ENCODE data around the gene XPOT.

DNA sequence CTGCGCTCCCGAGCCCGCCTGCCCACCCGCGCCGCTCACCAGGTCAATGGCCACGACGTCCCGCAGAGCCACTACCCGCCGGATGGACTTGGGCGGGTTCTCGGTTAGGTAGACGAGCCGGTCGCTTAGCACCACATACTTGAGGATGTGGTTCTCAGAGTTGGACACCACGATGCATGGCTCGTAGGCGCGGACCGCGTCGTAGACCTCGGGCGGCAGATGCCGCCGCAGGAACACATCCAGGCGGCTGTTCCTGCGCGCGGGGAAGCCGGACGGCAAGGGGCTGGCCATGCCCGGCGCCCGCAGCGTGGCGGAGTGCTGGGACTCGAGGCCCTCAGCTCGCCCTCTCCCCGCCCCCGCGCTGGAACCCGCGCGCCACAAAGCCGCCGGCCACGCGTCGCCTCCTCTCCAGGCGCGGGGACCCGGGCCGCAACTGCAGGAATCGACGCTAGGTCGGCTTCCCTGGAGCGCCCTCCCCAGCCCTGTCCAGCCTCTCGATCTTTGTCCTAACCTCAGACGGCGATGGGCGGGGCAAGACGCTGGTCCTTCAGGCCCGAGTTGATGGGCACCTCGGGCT, 13.8 kb upstream of the XPOT start, which contains the start of gene C12orf56:
- TF ChIP-seq, protein P1, sequence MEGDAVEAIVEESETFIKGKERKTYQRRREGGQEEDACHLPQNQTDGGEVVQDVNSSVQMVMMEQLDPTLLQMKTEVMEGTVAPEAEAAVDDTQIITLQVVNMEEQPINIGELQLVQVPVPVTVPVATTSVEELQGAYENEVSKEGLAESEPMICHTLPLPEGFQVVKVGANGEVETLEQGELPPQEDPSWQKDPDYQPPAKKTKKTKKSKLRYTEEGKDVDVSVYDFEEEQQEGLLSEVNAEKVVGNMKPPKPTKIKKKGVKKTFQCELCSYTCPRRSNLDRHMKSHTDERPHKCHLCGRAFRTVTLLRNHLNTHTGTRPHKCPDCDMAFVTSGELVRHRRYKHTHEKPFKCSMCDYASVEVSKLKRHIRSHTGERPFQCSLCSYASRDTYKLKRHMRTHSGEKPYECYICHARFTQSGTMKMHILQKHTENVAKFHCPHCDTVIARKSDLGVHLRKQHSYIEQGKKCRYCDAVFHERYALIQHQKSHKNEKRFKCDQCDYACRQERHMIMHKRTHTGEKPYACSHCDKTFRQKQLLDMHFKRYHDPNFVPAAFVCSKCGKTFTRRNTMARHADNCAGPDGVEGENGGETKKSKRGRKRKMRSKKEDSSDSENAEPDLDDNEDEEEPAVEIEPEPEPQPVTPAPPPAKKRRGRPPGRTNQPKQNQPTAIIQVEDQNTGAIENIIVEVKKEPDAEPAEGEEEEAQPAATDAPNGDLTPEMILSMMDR (conservative IDR thresholded peaks at IDR 0.05; ENCODE audit: low read length), result no peak
- TF ChIP-seq EZH2phosphoT487 (IDR thresholded peaks at IDR 0.05; ENCODE audit: borderline replicate concordance), result no peak
